ENCODE results near the gene RDX. TPM values are rescaled to one million over a fixed set of nuclear protein-coding genes. Genes with fewer than 3 reads are reported as not detected.
A peak's percentile ranks its signal among the peaks of the same experiment; 100 is the strongest.

The RDX gene
- total and polyA plus RNA-seq, 7 experiments from 2014 or later, result 6.9 to 63.6 (median 15.9) TPM

- Histone ChIP-seq H3K36me3 (ENCODE audit: control insufficient read depth in 2 of 3, insufficient read depth in 3 of 3, low read length in 3 of 3) (no peaks in the 10 kb centered on the region), H3K4me1 (ENCODE audit: control insufficient read depth in 2 of 2, insufficient read depth in 2 of 2, low read length in 2 of 2) (peaks cover 0 to 6% of the 10 kb centered on the region in 2 donors), H3K27ac (ENCODE audit: low read depth, low read length) (no peak overlapping the region), H3K27me3 (ENCODE audit: control insufficient read depth in 2 of 2, insufficient read depth in 2 of 2, low read length in 2 of 2) (no peaks in the 10 kb centered on the region), H3K4me3 (ENCODE audit: low read length) (no peak overlapping the region), H3K9me3 (ENCODE audit: control insufficient read depth in 2 of 3, low read length in 3 of 3) (no peaks in the 10 kb centered on the region)
- H3K36me3 Mint-ChIP-seq, result peaks cover 0 to 2% (median 0%) of the 10 kb centered on the region in 5 donors
- H3K4me3 Mint-ChIP-seq, result no peak overlapping the region
- peak overlapping the region in 4 of 9 donors; percentile 24 to 45 (median 32) for H3K27ac Mint-ChIP-seq
- no peaks in the 10 kb centered on the region for H3K27me3 Mint-ChIP-seq
- peaks cover 0 to 35% (median 26%) of the 10 kb centered on the region in 7 donors for H3K4me1 Mint-ChIP-seq
- intact Hi-C loops (cut with micrococcal nuclease), result loop anchor here (5.0 kb wide), 2 partner anchors 79 to 96 kb away; no protein-coding TSS in a partner anchor
- ATAC-seq, result no peak
- CTCF ChIA-PET, result no interaction called here
- POLR2A ChIA-PET, result no interaction called here
- H3K9me3 Mint-ChIP-seq, result peaks cover 0 to 3% (median 0%) of the 10 kb centered on the region in 11 donors
- no peak for DNase-seq
These were observed 1.9 kb upstream of the RDX start for GRCh38 chr11:110298301-110298765.

GRCh38 chr11:110297726-110298300 lies 1.4 kb upstream of the RDX start:
- ChIA-PET CTCF (no interaction called here), POLR2A (interaction anchor here (0.6 kb wide), 1 partner anchor 22 kb away, joined by 3 read pairs; no protein-coding TSS in a partner anchor)
- peak overlapping the region in 9 of 10 donors; percentile 7 to 91 (median 79) for H3K4me3 Mint-ChIP-seq
- ATAC-seq (no peak), DNase-seq (no peak)
- H3K27me3 ChIP-seq (ENCODE audit: control insufficient read depth in 2 of 2, insufficient read depth in 2 of 2, low read length in 2 of 2), result no peaks in the 10 kb centered on the region
- no peaks in the 10 kb centered on the region for H3K9me3 ChIP-seq (ENCODE audit: control insufficient read depth in 2 of 3, low read length in 3 of 3)
- H3K4me3 ChIP-seq (ENCODE audit: low read length), result no peak overlapping the region
- H3K27ac ChIP-seq (ENCODE audit: low read depth, low read length), result no peak overlapping the region
- intact Hi-C loops (cut with micrococcal nuclease), result loop anchor here (1.0 to 5.0 kb wide), 4 partner anchors 31 to 133 kb away; no protein-coding TSS in a partner anchor
- H3K9me3 Mint-ChIP-seq, result peaks cover 0 to 3% (median 0%) of the 10 kb centered on the region in 11 donors
- peaks cover 0 to 6% of the 10 kb centered on the region in 2 donors for H3K4me1 ChIP-seq (ENCODE audit: control insufficient read depth in 2 of 2, insufficient read depth in 2 of 2, low read length in 2 of 2)
- peaks cover 0 to 2% (median 0%) of the 10 kb centered on the region in 5 donors for H3K36me3 Mint-ChIP-seq
- H3K27ac Mint-ChIP-seq, result peak overlapping the region in 4 of 9 donors; percentile 7 to 45 (median 32)
- no peaks in the 10 kb centered on the region for H3K27me3 Mint-ChIP-seq
- peaks cover 0 to 36% (median 28%) of the 10 kb centered on the region in 7 donors for H3K4me1 Mint-ChIP-seq
- no peaks in the 10 kb centered on the region for H3K36me3 ChIP-seq (ENCODE audit: control insufficient read depth in 2 of 3, insufficient read depth in 3 of 3, low read length in 3 of 3)

- H3K27me3 Mint-ChIP-seq, result no peaks in the 10 kb centered on the region
- peak overlapping the region; percentile 30 for H3K4me3 ChIP-seq (ENCODE audit: low read length)
- H3K27ac ChIP-seq (ENCODE audit: low read depth, low read length), result no peak overlapping the region
- no peaks in the 10 kb centered on the region for H3K9me3 ChIP-seq (ENCODE audit: control insufficient read depth in 2 of 3, low read length in 3 of 3)
- intact Hi-C loops (cut with micrococcal nuclease), result loop anchor here (1.0 to 5.0 kb wide), 4 partner anchors 32 to 134 kb away; no protein-coding TSS in a partner anchor
- DNase-seq (no peak), ATAC-seq (no peak)
- CTCF ChIA-PET, result no interaction called here
- H3K27ac Mint-ChIP-seq, result peak overlapping the region in 6 of 9 donors; percentile 20 to 69 (median 42)
- H3K4me1 ChIP-seq (ENCODE audit: control insufficient read depth in 2 of 2, insufficient read depth in 2 of 2, low read length in 2 of 2), result peaks cover 0 to 6% of the 10 kb centered on the region in 2 donors
- H3K9me3 Mint-ChIP-seq, result peaks cover 0 to 3% (median 0%) of the 10 kb centered on the region in 11 donors
- H3K36me3 ChIP-seq (ENCODE audit: control insufficient read depth in 2 of 3, insufficient read depth in 3 of 3, low read length in 3 of 3), result no peaks in the 10 kb centered on the region
- POLR2A ChIA-PET, result interaction anchor here (0.6 kb wide), 1 partner anchor 23 kb away, joined by 3 read pairs; no protein-coding TSS in a partner anchor
- peaks cover 0 to 2% (median 0%) of the 10 kb centered on the region in 5 donors for H3K36me3 Mint-ChIP-seq
- H3K4me1 Mint-ChIP-seq, result peaks cover 0 to 37% (median 28%) of the 10 kb centered on the region in 7 donors
- H3K27me3 ChIP-seq (ENCODE audit: control insufficient read depth in 2 of 2, insufficient read depth in 2 of 2, low read length in 2 of 2), result no peaks in the 10 kb centered on the region
- peak overlapping the region; percentile 51 to 93 (median 81) for H3K4me3 Mint-ChIP-seq
These were observed 787 bp upstream of the RDX start for GRCh38 chr11:110297076-110297725.

GRCh38 chr11:110295531-110296225 lies 736 bp downstream of the RDX start:
- ATAC-seq (peak; percentile 67), DNase-seq (peak; percentile 13 to 64 (median 36))
- Histone ChIP-seq H3K27me3 (ENCODE audit: control insufficient read depth in 2 of 2, insufficient read depth in 2 of 2, low read length in 2 of 2) (no peaks in the 10 kb centered on the region), H3K27ac (ENCODE audit: low read depth, low read length) (peak overlapping the region; percentile 61), H3K4me3 (ENCODE audit: low read length) (peak overlapping the region; percentile 69), H3K4me1 (ENCODE audit: control insufficient read depth in 2 of 2, insufficient read depth in 2 of 2, low read length in 2 of 2) (peaks cover 0 to 6% of the 10 kb centered on the region in 2 donors), H3K36me3 (ENCODE audit: control insufficient read depth in 2 of 3, insufficient read depth in 3 of 3, low read length in 3 of 3) (no peaks in the 10 kb centered on the region), H3K9me3 (ENCODE audit: control insufficient read depth in 2 of 3, low read length in 3 of 3) (no peaks in the 10 kb centered on the region)
- peak overlapping the region in 8 of 9 donors; percentile 5 to 89 (median 62) for H3K27ac Mint-ChIP-seq
- H3K9me3 Mint-ChIP-seq, result peaks cover 0 to 3% (median 0%) of the 10 kb centered on the region in 11 donors
- intact Hi-C loops (cut with micrococcal nuclease), result loop anchor here (1.0 to 5.0 kb wide), 5 partner anchors 33 to 136 kb away; no protein-coding TSS in a partner anchor
- peak overlapping the region; percentile 86 to 93 (median 92) for H3K4me3 Mint-ChIP-seq
- H3K27me3 Mint-ChIP-seq, result no peaks in the 10 kb centered on the region
- H3K36me3 Mint-ChIP-seq, result peaks cover 0 to 8% (median 0%) of the 10 kb centered on the region in 5 donors
- H3K4me1 Mint-ChIP-seq, result peaks cover 9 to 51% (median 39%) of the 10 kb centered on the region in 7 donors
- ChIA-PET POLR2A (no interaction called here), CTCF (no interaction called here)

GRCh38 chr11:110295086-110295485 lies 1.3 kb downstream of the RDX start:
- Mint-ChIP-seq H3K36me3 (peaks cover 0 to 8% (median 0%) of the 10 kb centered on the region in 5 donors), H3K4me1 (peaks cover 9 to 53% (median 37%) of the 10 kb centered on the region in 7 donors), H3K4me3 (peak overlapping the region; percentile 86 to 93 (median 92)), H3K27ac (peak overlapping the region in 3 of 9 donors; percentile 40 to 70 (median 60)), H3K9me3 (peaks cover 0 to under 1% (median 0%) of the 10 kb centered on the region in 11 donors), H3K27me3 (no peaks in the 10 kb centered on the region)
- CTCF ChIA-PET, result no interaction called here
- DNase-seq (no peak), ATAC-seq (no peak)
- Histone ChIP-seq H3K27ac (ENCODE audit: low read depth, low read length) (no peak overlapping the region), H3K36me3 (ENCODE audit: control insufficient read depth in 2 of 3, insufficient read depth in 3 of 3, low read length in 3 of 3) (no peaks in the 10 kb centered on the region), H3K4me3 (ENCODE audit: low read length) (no peak overlapping the region), H3K9me3 (ENCODE audit: control insufficient read depth in 2 of 3, low read length in 3 of 3) (no peaks in the 10 kb centered on the region), H3K4me1 (ENCODE audit: control insufficient read depth in 2 of 2, insufficient read depth in 2 of 2, low read length in 2 of 2) (peaks cover 0 to 6% of the 10 kb centered on the region in 2 donors), H3K27me3 (ENCODE audit: control insufficient read depth in 2 of 2, insufficient read depth in 2 of 2, low read length in 2 of 2) (no peaks in the 10 kb centered on the region)
- POLR2A ChIA-PET, result no interaction called here
- intact Hi-C loops (cut with micrococcal nuclease), result loop anchor here (1.0 to 5.0 kb wide), 3 partner anchors 54 to 93 kb away; no protein-coding TSS in a partner anchor

GRCh38 chr11:110294509-110294908 lies 1.9 kb downstream of the RDX start:
- DNase-seq, result no peak
- ChIA-PET CTCF (no interaction called here), POLR2A (no interaction called here)
- ATAC-seq, result no peak
- Histone ChIP-seq H3K9me3 (ENCODE audit: control insufficient read depth in 2 of 3, low read length in 3 of 3) (no peaks in the 10 kb centered on the region), H3K27ac (ENCODE audit: low read depth, low read length) (no peak overlapping the region), H3K27me3 (ENCODE audit: control insufficient read depth in 2 of 2, insufficient read depth in 2 of 2, low read length in 2 of 2) (no peaks in the 10 kb centered on the region), H3K4me3 (ENCODE audit: low read length) (no peak overlapping the region), H3K36me3 (ENCODE audit: control insufficient read depth in 2 of 3, insufficient read depth in 3 of 3, low read length in 3 of 3) (no peaks in the 10 kb centered on the region), H3K4me1 (ENCODE audit: control insufficient read depth in 2 of 2, insufficient read depth in 2 of 2, low read length in 2 of 2) (peaks cover 0 to 6% of the 10 kb centered on the region in 2 donors)
- Mint-ChIP-seq H3K4me1 (peaks cover 9 to 58% (median 36%) of the 10 kb centered on the region in 7 donors), H3K9me3 (no peaks in the 10 kb centered on the region), H3K36me3 (peaks cover 0 to 8% (median 0%) of the 10 kb centered on the region in 5 donors), H3K4me3 (peak overlapping the region; percentile 12 to 93 (median 66)), H3K27ac (peak overlapping the region in 1 of 9 donors; percentile 25), H3K27me3 (no peaks in the 10 kb centered on the region)
- intact Hi-C loops (cut with micrococcal nuclease), result loop anchor here in 1 of 2 donors (5.0 kb wide), 1 partner anchor 37 kb away; no protein-coding TSS in a partner anchor

Data from naive thymus-derived CD4-positive, alpha-beta T cell (primary cell).